IMR-90 (cell line): ENCODE results near the gene AKAP5. TPM values are rescaled to one million over a fixed set of nuclear protein-coding genes. Genes with fewer than 3 reads are reported as not detected.

Experiments used
- ATAC-seq: fragments of 200-7000 bp; cut with Tn5 transposase; 2 replicates; pipeline ENCODE4 v1.9.1; 2020; ENCODE audit warnings: low read depth, mild to moderate bottlenecking, moderate library complexity
- BruUV-seq: library from RNA; stranded (reverse); fragments of 400-500 nt; replicated peaks from 2 replicates; lab custom pipeline; 2021; lab: Mats Ljungman, UMichigan
- CTCF ChIA-PET: fragments of 300-600 bp; formaldehyde crosslinking; extraction: SDS; loops from one replicate; lab custom pipeline; 2021; ENCODE audit warnings: antibody characterized with exemption; lab: Yijun Ruan, JAX
- POLR2A ChIA-PET: fragments of 300-600 bp; sonication (Branson Sonifier 250); formaldehyde crosslinking; loops from one replicate; lab custom pipeline; 2022; ENCODE audit warnings: antibody characterized with exemption; ENCODE audit not compliant: unreplicated experiment; lab: Charles Lee
- DNase-seq: peaks from one replicate; pipeline ENCODE4 v3.0.0; 2013
- H2AFZ ChIP-seq: replicated peaks from 2 replicates; pipeline ENCODE3; 2013; ENCODE audit warnings: low read length, mild to moderate bottlenecking; ENCODE audit not compliant: poor library complexity
- H2AK5ac ChIP-seq: 2 replicates; pipeline ENCODE4 v1.6.1; 2013; ENCODE audit warnings: low read depth, low read length, inconsistent platforms
- H2AK9ac ChIP-seq: replicated peaks from 2 replicates; pipeline ENCODE3; 2013; ENCODE audit warnings: mild to moderate bottlenecking, low read depth, low read length, moderate library complexity; ENCODE audit not compliant: poor library complexity
- H2BK120ac ChIP-seq: 2 replicates; pipeline ENCODE4 v1.6.1; 2013; ENCODE audit warnings: low read depth, low read length, inconsistent platforms
- H2BK15ac ChIP-seq: 3 replicates; pipeline ENCODE4 v1.6.1; 2013; ENCODE audit warnings: low read depth, low read length, inconsistent platforms
- H2BK20ac ChIP-seq: 2 replicates; pipeline ENCODE4 v1.6.1; 2013; ENCODE audit warnings: low read depth, mild to moderate bottlenecking, inconsistent platforms, low read length, moderate library complexity
- H2BK5ac ChIP-seq: 2 replicates; pipeline ENCODE4 v1.6.1; 2013; ENCODE audit warnings: mild to moderate bottlenecking, low read depth, low read length, inconsistent platforms; ENCODE audit not compliant: poor library complexity, severe bottlenecking
- H3K14ac ChIP-seq: replicated peaks from 2 replicates; pipeline ENCODE4 v1.6.1; 2013; ENCODE audit warnings: low read depth, low read length, inconsistent platforms
- H3K18ac ChIP-seq: 2 replicates; pipeline ENCODE4 v1.6.1; 2013; ENCODE audit warnings: low read depth, low read length, control low read depth
- H3K23ac ChIP-seq: 2 replicates; pipeline ENCODE4 v1.6.1; 2013; ENCODE audit warnings: low read depth, low read length, inconsistent platforms
- H3K27ac ChIP-seq: 2 replicates; pipeline ENCODE4 v1.5.1; 2013; ENCODE audit warnings: mild to moderate bottlenecking, control low read depth, low read length; ENCODE audit not compliant: insufficient read depth
- H3K27me3 ChIP-seq: 2 replicates; pipeline ENCODE4 v1.6.1; 2013; ENCODE audit warnings: low read length; ENCODE audit not compliant: control insufficient read depth, insufficient read depth
- H3K36me3 ChIP-seq: 2 replicates; pipeline ENCODE4 v1.6.1; 2013; ENCODE audit warnings: low read length, mixed read lengths; ENCODE audit not compliant: control insufficient read depth, insufficient read depth
- H3K4ac ChIP-seq: 2 replicates; pipeline ENCODE4 v1.6.1; 2013; ENCODE audit warnings: low read depth, low read length, inconsistent platforms
- H3K4me1 ChIP-seq: 2 replicates; pipeline ENCODE4 v1.6.1; 2013; ENCODE audit warnings: low read length, mixed read lengths; ENCODE audit not compliant: control insufficient read depth, insufficient read depth
- H3K4me2 ChIP-seq: 2 replicates; pipeline ENCODE4 v1.6.1; 2013; ENCODE audit warnings: low read depth, mild to moderate bottlenecking, control low read depth, low read length, moderate library complexity
- H3K4me3 ChIP-seq: 2 replicates; pipeline ENCODE4 v1.5.1; 2013; ENCODE audit warnings: low read depth, mild to moderate bottlenecking, control low read depth, low read length, moderate library complexity; ENCODE audit not compliant: insufficient read depth
- H3K56ac ChIP-seq: 2 replicates; pipeline ENCODE4 v1.6.1; 2013; ENCODE audit warnings: low read length, inconsistent platforms; ENCODE audit not compliant: insufficient read depth; ENCODE audit errors: extremely low read depth
- H3K79me1 ChIP-seq, 2 experiments: 2 replicates each; pipeline ENCODE4 v1.6.1; 2013; ENCODE audit warnings: low read length in 2 of 2, inconsistent platforms in 1 of 2, low read depth in 1 of 2
- H3K9ac ChIP-seq: 2 replicates; pipeline ENCODE4 v1.6.1; 2013; ENCODE audit warnings: low read depth, low read length, control low read depth
- H3K9me1 ChIP-seq: 2 replicates; pipeline ENCODE4 v1.6.1; 2013; ENCODE audit warnings: low read length, inconsistent platforms; ENCODE audit not compliant: insufficient read depth
- H3K9me3 ChIP-seq: 2 replicates; pipeline ENCODE4 v1.6.1; 2013; ENCODE audit warnings: low read length; ENCODE audit not compliant: control insufficient read depth, insufficient read depth
- H4K20me1 ChIP-seq: 2 replicates; pipeline ENCODE4 v1.6.1; 2013; ENCODE audit warnings: low read length, inconsistent platforms; ENCODE audit not compliant: insufficient read depth
- H4K5ac ChIP-seq: 2 replicates; pipeline ENCODE4 v1.6.1; 2013; ENCODE audit warnings: mild to moderate bottlenecking, low read depth, low read length, control low read depth
- H4K8ac ChIP-seq, 2 experiments: 2 replicates each; pipeline ENCODE4 v1.6.1; 2013; ENCODE audit warnings: low read depth in 2 of 2, low read length in 2 of 2, control low read depth in 1 of 2, inconsistent platforms in 1 of 2
- H4K91ac ChIP-seq: 2 replicates; pipeline ENCODE4 v1.6.1; 2013; ENCODE audit warnings: low read depth, low read length, inconsistent platforms; ENCODE audit not compliant: insufficient read depth
- CEBPB ChIP-seq: IDR thresholded peaks from 2 replicates; pipeline ENCODE4 v1.6.1; 2012; ENCODE audit warnings: low read depth, low read length, improper control_type of control experiment
- CTCF ChIP-seq: conservative IDR thresholded peaks from 2 replicates; pipeline ENCODE4 v1.5.1; 2012; ENCODE audit warnings: mild to moderate bottlenecking, low read depth, low read length, improper control_type of control experiment
- ELK1 ChIP-seq: fragments of 150-350 bp; IDR thresholded peaks from 2 replicates; pipeline ENCODE4 v1.6.1; 2016; ENCODE audit warnings: low read depth, mild to moderate bottlenecking, low read length, moderate library complexity, borderline replicate concordance
- MAFK ChIP-seq: IDR thresholded peaks from 2 replicates; pipeline ENCODE4 v1.6.1; 2012; ENCODE audit warnings: low read depth, low read length, improper control_type of control experiment
- MAZ ChIP-seq: IDR thresholded peaks from 2 replicates; pipeline ENCODE4 v1.6.1; 2012; ENCODE audit warnings: low read depth, mild to moderate bottlenecking, low read length, improper control_type of control experiment, moderate library complexity, borderline replicate concordance
- POLR2A ChIP-seq: IDR thresholded peaks from 2 replicates; pipeline ENCODE4 v1.6.1; 2012; ENCODE audit warnings: mild to moderate bottlenecking, low read depth, low read length
- RCOR1 ChIP-seq: IDR thresholded peaks from 2 replicates; pipeline ENCODE4 v1.6.1; 2012; ENCODE audit warnings: mild to moderate bottlenecking, low read length, improper control_type of control experiment; ENCODE audit not compliant: insufficient replicate concordance
- SMC3 ChIP-seq: fragments of 150-350 bp; IDR thresholded peaks from 2 replicates; pipeline ENCODE4 v1.6.1; 2016; ENCODE audit warnings: low read depth, mild to moderate bottlenecking, antibody characterized with exemption, low read length, moderate library complexity
- WGBS, 2 experiments: methylation state at CpG; one replicate each; pipeline versions ENCODE4 v1.1.5 to v1.1.7; 2013; ENCODE audit warnings: missing lambda C conversion rate in 2 of 2; ENCODE audit not compliant: insufficient read length in 1 of 2; ENCODE audit errors: extremely low coverage in 2 of 2; 5-methylcytosine and 5-hydroxymethylcytosine counted together
- dilution Hi-C: fragments of 300-500 bp; cut with HindIII; formaldehyde crosslinking; loops from one replicate; pipeline ENCODE4 v1.14.3; 2018; ENCODE audit warnings: low sequenced_read_pairs; ENCODE audit not compliant: unreplicated experiment
- in situ Hi-C: fragments of 300-500 bp; cut with MboI; formaldehyde crosslinking; loops from 3 replicates; pipeline ENCODE4 v1.14.3; 2019; ENCODE audit warnings: low sequenced_read_pairs, inconsistent platforms, mixed read lengths
- intact Hi-C: fragments of 100-400 bp; cut with micrococcal nuclease; formaldehyde crosslinking; loops from 2 replicates; pipeline ENCODE4 v1.10.0; 2022
- polyA plus RNA-seq, 3 experiments: library from polyadenylated mRNA; depleted of rRNA; stranded (reverse); fragments of >200 nt; gene quantifications; 2 replicates each; pipeline ENCODE4 v1.2.3, GENCODE V29; 2012; ENCODE audit warnings: low replicate concordance in 1 of 3
- total RNA-seq: library from RNA; depleted of rRNA; stranded (reverse); fragments of >200 nt; gene quantifications from 2 replicates; pipeline ENCODE4 v1.2.3, GENCODE V29; 2012

The AKAP5 gene
- total and polyA plus RNA-seq, 2 of the 4 experiments (the other 2 are of a cell fraction): 0.21 to 0.72 TPM

- Histone ChIP-seq H3K4ac (no peak overlapping the region), H2AK5ac (no peak overlapping the region), H3K79me1 (peaks cover 0 to 6% of the 10 kb centered on the region in 2 experiments; a peak in 1 of 4 replicates), H3K14ac (no peak overlapping the region), H4K5ac (no peak overlapping the region), H2BK5ac (no peak overlapping the region), H2AK9ac (no peak overlapping the region), H2BK20ac (no peak overlapping the region), H4K20me1 (no peaks in the 10 kb centered on the region), H2BK120ac (no peak overlapping the region), H3K23ac (no peak overlapping the region), H3K4me1 (peaks cover 2% of the 10 kb centered on the region), H4K8ac (no peak overlapping the region), H3K18ac (no peak overlapping the region), H3K36me3 (peaks cover 21% of the 10 kb centered on the region), H3K4me2 (no peak overlapping the region), H3K9ac (no peak overlapping the region), H3K9me3 (no peaks in the 10 kb centered on the region), H3K4me3 (no peak overlapping the region), H3K9me1 (peaks cover 12% of the 10 kb centered on the region), H4K91ac (no peak overlapping the region), H3K56ac (no peak overlapping the region), H2BK15ac (no peak overlapping the region), H3K27ac (no peak overlapping the region), H2AFZ (no peak overlapping the region), H3K27me3 (no peaks in the 10 kb centered on the region)
- ATAC-seq (no peak), DNase-seq (no peak)
- BruUV-seq: no TSS peak
- in situ Hi-C loops (no loop called here), dilution Hi-C loops (no loop called here), intact Hi-C loops (no loop called here)
- ChIA-PET POLR2A (no interaction called here), CTCF (interaction anchor here (1.6 kb wide), 1 partner anchor 12 kb away, joined by 5 read pairs; no protein-coding TSS in a partner anchor)
- no CpG with 5 or more reads among the region's 7 CpGs for WGBS, 2 experiments
- TF ChIP-seq ELK1 (no peak), RCOR1 (no peak), CEBPB (no peak), POLR2A (no peak), MAZ (no peak), CTCF (no peak), MAFK (no peak), SMC3 (no peak)
Observed at GRCh38 chr14:64422756-64423155, 42.5 kb upstream of the AKAP5 start.
